Measurements from ENCODE around the gene PEDS1. TPM values are rescaled to one million over a fixed set of nuclear protein-coding genes. Genes with fewer than 3 reads are reported as not detected.

The PEDS1 gene
- total and polyA plus RNA-seq, 2 of the 13 experiments (the other 11 are each of a cell fraction or from before 2014, with no cell fraction given): 30.5 to 93.9 TPM

- 0 out of 2 replicates have a peak, but pooled peaks have one; percentile 38 for TF ChIP-seq TMF1 (CRISPR knock-in tag; IDR thresholded peaks at IDR 0.05; ENCODE audit: low read depth)
- TF ChIP-seq ZNF83 (CRISPR knock-in tag; IDR thresholded peaks at IDR 0.05; ENCODE audit: borderline replicate concordance): no peak
- TF ChIP-seq MYPOP (CRISPR knock-in tag; IDR thresholded peaks at IDR 0.05): no peak; the same call in 1 of the 2 replicates
- peak; percentile 24 for TF ChIP-seq ZNF781 (CRISPR knock-in tag; IDR thresholded peaks at IDR 0.05; ENCODE audit: borderline replicate concordance, not compliant biosample characterization)
- TF ChIP-seq TAF1 (CRISPR knock-in tag; IDR thresholded peaks at IDR 0.05): no peak
- no peak for TF ChIP-seq ZNF33B (CRISPR knock-in tag; IDR thresholded peaks at IDR 0.05)
- no peak for TF ChIP-seq MTA1 (CRISPR knock-in tag; IDR thresholded peaks at IDR 0.05; ENCODE audit: borderline replicate concordance)
- TF ChIP-seq MEF2D (CRISPR knock-in tag; IDR thresholded peaks at IDR 0.05): 0 out of 2 replicates have a peak, but pooled peaks have one; percentile 32
- peak; percentile 63; the same call in 1 of the 2 replicates for TF ChIP-seq SNAPC2 (CRISPR knock-in tag; IDR thresholded peaks at IDR 0.05)
- TF ChIP-seq MXD4 (CRISPR knock-in tag; IDR thresholded peaks at IDR 0.05): 0 out of 2 replicates have a peak, but pooled peaks have one; percentile 29
- TF ChIP-seq HOXD1 (CRISPR knock-in tag; IDR thresholded peaks at IDR 0.05): 0 out of 2 replicates have a peak, but pooled peaks have one; percentile 33
- 0 out of 2 replicates have a peak, but pooled peaks have one; percentile 30 for TF ChIP-seq MAFF (IDR thresholded peaks at IDR 0.05; ENCODE audit: low read depth, low read length)
- no peak for TF ChIP-seq ZNF253 (CRISPR knock-in tag; IDR thresholded peaks at IDR 0.05; ENCODE audit: borderline replicate concordance)
- no peak for TF ChIP-seq NFKBIZ (CRISPR knock-in tag; IDR thresholded peaks at IDR 0.05)
- TF ChIP-seq ZBTB3 (CRISPR knock-in tag; IDR thresholded peaks at IDR 0.05; ENCODE audit: borderline replicate concordance, low read depth): no peak
- no peak for TF ChIP-seq ZNF142 (CRISPR knock-in tag; IDR thresholded peaks at IDR 0.05)
- no peak for TF ChIP-seq RFX5 (IDR thresholded peaks at IDR 0.05; ENCODE audit: low read depth, low read length)
- 0 out of 2 replicates have a peak, but pooled peaks have one; percentile 43 for TF ChIP-seq ZNF280D (CRISPR knock-in tag; IDR thresholded peaks at IDR 0.05)
- no peak for TF ChIP-seq ZMYM2 (CRISPR knock-in tag; IDR thresholded peaks at IDR 0.05)
- TF ChIP-seq EZH2 (conservative IDR thresholded peaks at IDR 0.05; ENCODE audit: low read depth, low read length): no peak
Observed at GRCh38 chr20:50111120-50111828, 42.2 kb downstream of the PEDS1 start (continued).

Measured in HepG2 (cell line).